Trophoblast cell (in vitro differentiated cells and primary cell): ENCODE results near the gene ZNF878. TPM values are rescaled to one million over a fixed set of nuclear protein-coding genes. Genes with fewer than 3 reads are reported as not detected.

Experiments
- DNase-seq, 2 donors: peaks; one replicate each; pipeline ENCODE4 v3.0.0-alpha.2; 2016
- H2AFZ ChIP-seq: 2 replicates; pipeline ENCODE4 v1.6.1; 2013; ENCODE audit warnings: low read length, moderate library complexity, mild to moderate bottlenecking; ENCODE audit not compliant: insufficient read depth, poor library complexity
- H2AK5ac ChIP-seq: 2 replicates; pipeline ENCODE4 v1.6.1; 2013; ENCODE audit warnings: mild to moderate bottlenecking, low read length
- H2BK120ac ChIP-seq: 2 replicates; pipeline ENCODE4 v1.6.1; 2013; ENCODE audit warnings: low read length, mild to moderate bottlenecking, moderate library complexity; ENCODE audit not compliant: insufficient read depth, poor library complexity
- H2BK12ac ChIP-seq: 2 replicates; pipeline ENCODE4 v1.6.1; 2013; ENCODE audit warnings: mild to moderate bottlenecking, low read length, moderate library complexity
- H2BK5ac ChIP-seq: 2 replicates; pipeline ENCODE4 v1.6.1; 2013; ENCODE audit warnings: low read length, low read depth, moderate library complexity, mild to moderate bottlenecking; ENCODE audit not compliant: poor library complexity
- H3K14ac ChIP-seq: 2 replicates; pipeline ENCODE4 v1.6.1; 2013; ENCODE audit warnings: mild to moderate bottlenecking, low read length
- H3K18ac ChIP-seq: 2 replicates; pipeline ENCODE4 v1.6.1; 2013; ENCODE audit warnings: mild to moderate bottlenecking, low read length
- H3K23ac ChIP-seq: 2 replicates; pipeline ENCODE4 v1.6.1; 2013; ENCODE audit warnings: low read length
- H3K27ac ChIP-seq: 2 replicates; pipeline ENCODE4 v1.5.1; 2013; ENCODE audit warnings: low read depth, mild to moderate bottlenecking, inconsistent platforms, low read length, moderate library complexity
- H3K27me3 ChIP-seq: 2 replicates; pipeline ENCODE4 v1.6.1; 2013; ENCODE audit warnings: inconsistent platforms, mild to moderate bottlenecking, low read length, moderate library complexity; ENCODE audit not compliant: insufficient read depth
- H3K36me3 ChIP-seq, 2 experiments: 1 replicate in 1 of 2; 2 replicates in 1 of 2; pipeline ENCODE4 v1.6.1; 2013; ENCODE audit warnings: low read length in 2 of 2, mild to moderate bottlenecking in 2 of 2, moderate library complexity in 1 of 2; ENCODE audit not compliant: insufficient read depth in 2 of 2, control insufficient read depth in 1 of 2
- H3K4ac ChIP-seq: 2 replicates; pipeline ENCODE4 v1.6.1; 2013; ENCODE audit warnings: low read depth, mild to moderate bottlenecking, low read length, moderate library complexity
- H3K4me1 ChIP-seq, 2 experiments: 1 replicate in 1 of 2; 2 replicates in 1 of 2; pipeline ENCODE4 v1.6.1; 2013; ENCODE audit warnings: low read length in 2 of 2, mild to moderate bottlenecking in 2 of 2, moderate library complexity in 1 of 2; ENCODE audit not compliant: insufficient read depth in 2 of 2, control insufficient read depth in 1 of 2
- H3K4me2 ChIP-seq: 2 replicates; pipeline ENCODE4 v1.6.1; 2013; ENCODE audit warnings: inconsistent platforms, mild to moderate bottlenecking, low read length, moderate library complexity
- H3K4me3 ChIP-seq: 2 replicates; pipeline ENCODE4 v1.5.1; 2013; ENCODE audit warnings: mild to moderate bottlenecking, low read depth, low read length, inconsistent platforms
- H3K79me1 ChIP-seq: one replicate; pipeline ENCODE4 v1.6.1; 2013; ENCODE audit warnings: low read length
- H3K79me2 ChIP-seq: 2 replicates; pipeline ENCODE4 v1.6.1; 2013; ENCODE audit warnings: low read length, mild to moderate bottlenecking; ENCODE audit not compliant: control insufficient read depth, insufficient read depth, poor library complexity
- H3K9ac ChIP-seq: 2 replicates; pipeline ENCODE4 v1.6.1; 2013; ENCODE audit warnings: mild to moderate bottlenecking, low read length
- H3K9me3 ChIP-seq: 2 replicates; pipeline ENCODE4 v1.6.1; 2013; ENCODE audit warnings: low read depth, mild to moderate bottlenecking, control low read depth, inconsistent platforms, low read length; ENCODE audit not compliant: insufficient read depth
- H4K12ac ChIP-seq: 2 replicates; pipeline ENCODE4 v1.6.1; 2013; ENCODE audit warnings: low read depth, mild to moderate bottlenecking, low read length, moderate library complexity
- H4K8ac ChIP-seq: 2 replicates; pipeline ENCODE4 v1.6.1; 2013; ENCODE audit warnings: low read depth, mild to moderate bottlenecking, low read length, moderate library complexity
- H4K91ac ChIP-seq: one replicate; pipeline ENCODE4 v1.6.1; 2013; ENCODE audit warnings: low read depth, mild to moderate bottlenecking, low read length, moderate library complexity
- WGBS: extraction: QIAGEN DNeasy Blood & Tissue Kit; methylation state at CpG from one replicate; pipeline ENCODE4 v1.1.7; 2013; ENCODE audit warnings: missing lambda C conversion rate; ENCODE audit not compliant: insufficient read length, insufficient coverage; ENCODE audit errors: extremely low coverage; 5-methylcytosine and 5-hydroxymethylcytosine counted together
- polyA plus RNA-seq: library from polyadenylated mRNA; stranded (reverse); fragments of 200-250 nt; gene quantifications from 2 replicates; pipeline ENCODE4 v1.2.3, GENCODE V29; 2013

ZNF878 gene
- 0.57 and 0.68 TPM in 2 replicates for polyA plus RNA-seq

GRCh38 chr19:12052497-12053169 is at the start of gene ZNF878:
Gene ZNF878, minus strand, starts transcription at chr19:12052961. Its CDS starts 160 bp downstream, at chr19:12052801.
- no peak within 1 kb of the TSS for H3K23ac ChIP-seq
- H4K12ac ChIP-seq = peak within 1 kb of the TSS; percentile 56
- H3K14ac ChIP-seq = peak within 1 kb of the TSS; percentile 85
- H2BK120ac ChIP-seq = peak within 1 kb of the TSS; percentile 15
- H4K91ac ChIP-seq = peak within 1 kb of the TSS; percentile 63
- peak within 1 kb of the TSS; percentile 82 for H4K8ac ChIP-seq
- H2AFZ ChIP-seq = peak within 1 kb of the TSS; percentile 71
- no peak within 1 kb of the TSS for H3K18ac ChIP-seq
- peak within 1 kb of the TSS; percentile 96 for H3K4me2 ChIP-seq
- no peaks in the 10 kb centered on the region for H3K36me3 ChIP-seq
- H3K4me1 ChIP-seq = peaks cover 8 to 12% of the 10 kb centered on the region in 2 experiments
- H2AK5ac ChIP-seq = no peak within 1 kb of the TSS
- H3K4me3 ChIP-seq = peak within 1 kb of the TSS; percentile 79
- WGBS = no CpG with 5 or more reads among the region's 46 CpGs
- no peak within 1 kb of the TSS for H3K4ac ChIP-seq
- no peaks in the 10 kb centered on the region for H3K27me3 ChIP-seq
- H3K9me3 ChIP-seq = no peaks in the 10 kb centered on the region
- peak within 1 kb of the TSS; percentile 92 for H3K27ac ChIP-seq
- DNase-seq = peak; percentile 94 to 97
- H2BK12ac ChIP-seq = no peak within 1 kb of the TSS
- peak within 1 kb of the TSS; percentile 77 for H3K9ac ChIP-seq
- peaks cover 4% of the 10 kb centered on the region for H3K79me2 ChIP-seq
- peaks cover 2% of the 10 kb centered on the region for H3K79me1 ChIP-seq
- H2BK5ac ChIP-seq = peak within 1 kb of the TSS; percentile 61

GRCh38 chr19:12098040-12098439 is 45.3 kb upstream of the ZNF878 start:
- WGBS = no CpG with 5 or more reads among the region's 9 CpGs

GRCh38 chr19:12095111-12095790 is 42.5 kb upstream of the ZNF878 start:
- no peak overlapping the region for H2BK120ac ChIP-seq
- peaks cover 5% of the 10 kb centered on the region for H3K79me1 ChIP-seq
- no peak overlapping the region for H3K4ac ChIP-seq
- H2AK5ac ChIP-seq = no peak overlapping the region
- H4K12ac ChIP-seq = no peak overlapping the region
- H3K27me3 ChIP-seq = no peaks in the 10 kb centered on the region
- no peak overlapping the region for H3K9ac ChIP-seq
- H3K23ac ChIP-seq = no peak overlapping the region
- no CpG with 5 or more reads among the region's 4 CpGs for WGBS
- no peak overlapping the region for H3K4me2 ChIP-seq
- no peaks in the 10 kb centered on the region for H3K9me3 ChIP-seq
- no peak overlapping the region for H2BK5ac ChIP-seq
- no peak overlapping the region for H3K27ac ChIP-seq
- no peak overlapping the region for H3K18ac ChIP-seq
- H3K4me1 ChIP-seq = peaks cover 2 to 6% of the 10 kb centered on the region in 2 experiments
- no peak overlapping the region for H2BK12ac ChIP-seq
- no peak overlapping the region for H3K14ac ChIP-seq
- peaks cover 0 to 3% of the 10 kb centered on the region in 2 experiments for H3K36me3 ChIP-seq
- H4K8ac ChIP-seq = no peak overlapping the region
- peaks cover 2% of the 10 kb centered on the region for H3K79me2 ChIP-seq
- no peak for DNase-seq
- H4K91ac ChIP-seq = no peak overlapping the region
- H2AFZ ChIP-seq = no peak overlapping the region
- H3K4me3 ChIP-seq = no peak overlapping the region

More at GRCh38 chr19:12098040-12098439, 45.3 kb upstream of the ZNF878 start:
- Histone ChIP-seq H2AFZ (no peak overlapping the region), H3K9me3 (no peaks in the 10 kb centered on the region), H3K4me1 (peaks cover 0 to 4% of the 10 kb centered on the region in 2 experiments), H3K79me2 (no peaks in the 10 kb centered on the region), H3K27me3 (no peaks in the 10 kb centered on the region), H4K91ac (no peak overlapping the region), H3K4ac (no peak overlapping the region), H4K12ac (no peak overlapping the region), H3K14ac (no peak overlapping the region), H2BK120ac (no peak overlapping the region), H2BK5ac (no peak overlapping the region), H2BK12ac (no peak overlapping the region), H3K4me2 (no peak overlapping the region), H4K8ac (no peak overlapping the region), H3K4me3 (no peak overlapping the region), H3K36me3 (peaks cover 0 to 3% of the 10 kb centered on the region in 2 experiments), H3K79me1 (no peaks in the 10 kb centered on the region), H3K23ac (no peak overlapping the region), H3K18ac (no peak overlapping the region), H3K27ac (no peak overlapping the region), H2AK5ac (no peak overlapping the region), H3K9ac (no peak overlapping the region)
- no peak for DNase-seq

- H4K8ac ChIP-seq = no peak overlapping the region
- H3K4me1 ChIP-seq = peaks cover 2 to 6% of the 10 kb centered on the region in 2 experiments
- no peak overlapping the region for H3K9ac ChIP-seq
- no peak overlapping the region for H3K23ac ChIP-seq
- no peak overlapping the region for H2BK5ac ChIP-seq
- H3K79me1 ChIP-seq = peaks cover 5% of the 10 kb centered on the region
- no peaks in the 10 kb centered on the region for H3K9me3 ChIP-seq
- H3K27ac ChIP-seq = no peak overlapping the region
- whole genome bisulfite sequencing = no CpG with 5 or more reads among the region's 3 CpGs
- no peak overlapping the region for H2BK12ac ChIP-seq
- no peak overlapping the region for H3K14ac ChIP-seq
- peak overlapping the region; percentile 69 for H3K4ac ChIP-seq
- H4K12ac ChIP-seq = no peak overlapping the region
- H2AFZ ChIP-seq = no peak overlapping the region
- H4K91ac ChIP-seq = no peak overlapping the region
- H3K27me3 ChIP-seq = no peaks in the 10 kb centered on the region
- DNase-seq = no peak
- no peak overlapping the region for H3K4me2 ChIP-seq
- H2AK5ac ChIP-seq = no peak overlapping the region
- H3K18ac ChIP-seq = no peak overlapping the region
- H3K79me2 ChIP-seq = peaks cover 2% of the 10 kb centered on the region
- H2BK120ac ChIP-seq = no peak overlapping the region
- peaks cover 0 to 2% of the 10 kb centered on the region in 2 experiments for H3K36me3 ChIP-seq
- H3K4me3 ChIP-seq = no peak overlapping the region
These were observed 41.0 kb upstream of the ZNF878 start for GRCh38 chr19:12093777-12094176.
